Thoracic aorta (tissue), 2 donors: ENCODE data around the gene ZCCHC18. TPM values are rescaled to one million over a fixed set of nuclear protein-coding genes. Genes with fewer than 3 reads are reported as not detected.

Experiments used
- ATAC-seq: fragments of 150-250 bp; one replicate; pipeline ENCODE4 v1.8.0; 2017; ENCODE audit warnings: low read depth; ENCODE audit not compliant: insufficient number of reproducible peaks, low FRiP score
- DNase-seq: peaks from one replicate; pipeline ENCODE4 v3.0.0-alpha.2; 2020; ENCODE audit warnings: low spot score
- H3K27ac ChIP-seq, 2 donors: fragments of 200-600 bp; sonication (generic); 1 replicate in 1 of 2; 2 replicates in 1 of 2; pipeline ENCODE4 v1.5.1; 2016; ENCODE audit warnings: mild to moderate bottlenecking in 2 of 2, moderate library complexity in 2 of 2
- H3K27me3 ChIP-seq: fragments of 200-600 bp; sonication (generic); replicated peaks from 2 replicates; pipeline ENCODE4 v1.6.0; 2016; ENCODE audit warnings: mild to moderate bottlenecking; ENCODE audit not compliant: insufficient read depth
- H3K36me3 ChIP-seq: fragments of 200-600 bp; sonication (generic); one replicate; pipeline ENCODE4 v1.5.1; 2016
- H3K4me1 ChIP-seq, 2 donors: fragments of 200-600 bp; sonication (generic); 1 replicate in 1 of 2; 2 replicates in 1 of 2; pipeline versions ENCODE4 v1.5.1 to v1.6.0; 2016; ENCODE audit warnings: low read depth in 2 of 2, mild to moderate bottlenecking in 1 of 2; ENCODE audit not compliant: control insufficient read depth in 1 of 2
- H3K4me3 ChIP-seq: fragments of 200-600 bp; sonication (generic); 2 replicates; pipeline ENCODE4 v1.5.1; 2016; ENCODE audit warnings: mild to moderate bottlenecking
- H3K9me3 ChIP-seq: fragments of 200-600 bp; sonication (generic); 2 replicates; pipeline ENCODE4 v1.5.1; 2016
- CTCF ChIP-seq: fragments of 200-600 bp; sonication (generic); IDR thresholded peaks from one replicate; pipeline ENCODE4 v1.5.1; 2019; ENCODE audit warnings: antibody characterized with exemption
- total RNA-seq, 2 donors: library from RNA; depleted of rRNA; stranded (reverse); fragments of >200 nt; gene quantifications; one replicate each; pipeline versions ENCODE4 v1.1.0 to v1.2.3, GENCODE V29; 2016

Gene ZCCHC18
- total RNA-seq, 2 donors from 2014 or later = 0.49 to 3.9 TPM

GRCh38 chrX:104085477-104085876 is 26.8 kb upstream of the ZCCHC18 start:
- Histone ChIP-seq H3K4me3 (no peak overlapping the region), H3K9me3 (no peaks in the 10 kb centered on the region), H3K27ac (no peak overlapping the region), H3K27me3 (no peaks in the 10 kb centered on the region), H3K36me3 (no peaks in the 10 kb centered on the region), H3K4me1 (no peaks in the 10 kb centered on the region)
- TF ChIP-seq CTCF = no peak
- DNase-seq (no peak), ATAC-seq (no peak)

GRCh38 chrX:104085919-104086318 is 26.4 kb upstream of the ZCCHC18 start:
- Histone ChIP-seq H3K9me3 (no peaks in the 10 kb centered on the region), H3K27me3 (no peaks in the 10 kb centered on the region), H3K36me3 (no peaks in the 10 kb centered on the region), H3K4me3 (no peak overlapping the region), H3K27ac (no peak overlapping the region), H3K4me1 (no peaks in the 10 kb centered on the region)
- no peak for TF ChIP-seq CTCF
- ATAC-seq (no peak), DNase-seq (no peak)

- no peak overlapping the region for H3K27ac ChIP-seq
- no peak for ATAC-seq
- no peaks in the 10 kb centered on the region for H3K27me3 ChIP-seq
- H3K36me3 ChIP-seq = no peaks in the 10 kb centered on the region
- no peak for DNase-seq
- TF ChIP-seq CTCF = peak; percentile 44
- no peaks in the 10 kb centered on the region for H3K9me3 ChIP-seq
- no peak overlapping the region for H3K4me3 ChIP-seq
- H3K4me1 ChIP-seq = no peaks in the 10 kb centered on the region
These were observed 14.0 kb upstream of the ZCCHC18 start for GRCh38 chrX:104098151-104098808.

GRCh38 chrX:104098919-104099318 is 13.4 kb upstream of the ZCCHC18 start:
- H3K27me3 ChIP-seq = no peaks in the 10 kb centered on the region
- no peak overlapping the region for H3K4me3 ChIP-seq
- TF ChIP-seq CTCF = no peak
- no peaks in the 10 kb centered on the region for H3K9me3 ChIP-seq
- no peak for ATAC-seq
- H3K27ac ChIP-seq = no peak overlapping the region
- DNase-seq = no peak
- no peaks in the 10 kb centered on the region for H3K4me1 ChIP-seq
- H3K36me3 ChIP-seq = no peaks in the 10 kb centered on the region

GRCh38 chrX:104104676-104105075 is 7.6 kb upstream of the ZCCHC18 start:
- no peak overlapping the region for H3K4me3 ChIP-seq
- no peaks in the 10 kb centered on the region for H3K9me3 ChIP-seq
- no peak for TF ChIP-seq CTCF
- DNase-seq = no peak
- H3K4me1 ChIP-seq = no peaks in the 10 kb centered on the region
- no peak for ATAC-seq
- no peaks in the 10 kb centered on the region for H3K36me3 ChIP-seq
- no peaks in the 10 kb centered on the region for H3K27me3 ChIP-seq
- no peak overlapping the region for H3K27ac ChIP-seq
